HepG2 (cell line): ENCODE results near the gene DCST2. TPM values are rescaled to one million over a fixed set of nuclear protein-coding genes. Genes with fewer than 3 reads are reported as not detected.

ENCODE experiments used
- ATAC-seq: fragments of 200-7000 bp; cut with Tn5 transposase; 3 replicates; pipeline ENCODE4 v1.9.1; 2020; ENCODE audit warnings: mild to moderate bottlenecking, moderate library complexity
- BruUV-seq: library from RNA; stranded (reverse); fragments of 400-500 nt; replicated peaks from 2 replicates; lab custom pipeline; 2021; lab: Mats Ljungman, UMichigan
- CTCF ChIA-PET: fragments of 300-600 bp; formaldehyde crosslinking; extraction: SDS; loops from one replicate; lab custom pipeline; 2021; ENCODE audit warnings: low total read pairs, inconsistent platforms, low intra/inter-chr PET ratio; lab: Yijun Ruan, JAX
- POLR2A ChIA-PET: fragments of 350-600 bp; sonication (Branson Sonifier 250); formaldehyde crosslinking; loops from one replicate; lab custom pipeline; 2020; ENCODE audit warnings: antibody characterized with exemption, inconsistent platforms; lab: Yijun Ruan, JAX
- DNase-seq: peaks from one replicate; pipeline ENCODE4 v3.0.0-alpha.2; 2015; ENCODE audit warnings: low spot score
- FAIRE-seq: peaks from 3 replicates; lab custom pipeline; 2011; peaks lifted over from hg19 to GRCh38; lab: Jason Lieb, UNC
- H2AFZ ChIP-seq: one replicate; pipeline ENCODE4 v1.6.1; 2011; ENCODE audit warnings: low read length, inconsistent platforms
- H3K27ac ChIP-seq: fragments of 300-600 bp; 3 replicates; pipeline ENCODE4 v1.8.0; 2011; ENCODE audit warnings: mixed run types, mild to moderate bottlenecking, mixed read lengths, low read length, inconsistent platforms; ENCODE audit not compliant: insufficient read depth; ENCODE audit errors: extremely low read length
- H3K27me3 ChIP-seq, 2 experiments: fragments of 200-600 bp in 1 of 2; 2 replicates in 1 of 2; 3 replicates in 1 of 2; pipeline versions ENCODE4 v1.6.0 to v1.8.0; 2011; ENCODE audit warnings: low read length in 2 of 2, mild to moderate bottlenecking in 2 of 2, moderate library complexity in 2 of 2, inconsistent platforms in 1 of 2; ENCODE audit not compliant: insufficient read depth in 2 of 2, control insufficient read depth in 1 of 2
- H3K36me3 ChIP-seq, 2 experiments: fragments of 200-600 bp in 1 of 2; replicated peaks in 1 of 2; 2 replicates in 1 of 2; 3 replicates in 1 of 2; pipeline versions ENCODE4 v1.5.1 to v1.8.0; 2011; ENCODE audit warnings: low read length in 2 of 2, inconsistent platforms in 1 of 2; ENCODE audit not compliant: insufficient read depth in 2 of 2, control insufficient read depth in 1 of 2
- H3K4me1 ChIP-seq: 2 replicates; pipeline ENCODE4 v1.5.1; 2012; ENCODE audit warnings: low read length, inconsistent platforms; ENCODE audit not compliant: insufficient read depth
- H3K4me2 ChIP-seq: 2 replicates; pipeline ENCODE4 v1.6.0; 2011; ENCODE audit warnings: low read depth, low read length, inconsistent platforms
- H3K4me3 ChIP-seq, 3 experiments: fragments of 200-600 bp in 1 of 3; sonication (generic), shearing (Covaris generic) in 1 of 3; replicated peaks in 1 of 3; 2 replicates each; pipeline ENCODE4 v1.5.1; 2011 to 2016; ENCODE audit warnings: low read length in 3 of 3, inconsistent platforms in 2 of 3, low read depth in 2 of 3, mild to moderate bottlenecking in 2 of 3, control low read depth in 1 of 3, mixed read lengths in 1 of 3; ENCODE audit not compliant: insufficient read depth in 1 of 3
- H3K79me2 ChIP-seq: one replicate; pipeline ENCODE4 v1.6.1; 2011; ENCODE audit warnings: low read length, inconsistent platforms; ENCODE audit not compliant: insufficient read depth
- H3K9ac ChIP-seq: 2 replicates; pipeline ENCODE4 v1.6.0; 2011; ENCODE audit warnings: mild to moderate bottlenecking, low read depth, low read length, inconsistent platforms; ENCODE audit not compliant: insufficient read depth
- H3K9me3 ChIP-seq: 2 replicates; pipeline ENCODE4 v1.5.1; 2012; ENCODE audit warnings: mild to moderate bottlenecking, low read length
- H4K20me1 ChIP-seq: 2 replicates; pipeline ENCODE4 v1.6.0; 2011; ENCODE audit warnings: inconsistent platforms, mild to moderate bottlenecking, low read length, moderate library complexity; ENCODE audit not compliant: insufficient read depth
- CREB1 ChIP-seq, 2 experiments: fragments of 450-650 bp in 1 of 2; IDR thresholded peaks; 2 replicates each; pipeline ENCODE4 v1.6.1; 2016 to 2017; ENCODE audit warnings: control low read depth in 1 of 2, mild to moderate bottlenecking in 1 of 2, missing compliant biosample characterization in 1 of 2, missing genetic modification characterization in 1 of 2
- ERF ChIP-seq: IDR thresholded peaks from 2 replicates; pipeline ENCODE4 v1.6.1; 2018; ENCODE audit warnings: missing biosample characterization, missing genetic modification reagents
- GATAD1 ChIP-seq: IDR thresholded peaks from 2 replicates; pipeline ENCODE4 v1.6.1; 2016; ENCODE audit warnings: missing genetic modification reagents, missing compliant biosample characterization
- KDM2A ChIP-seq: sonication (generic); formaldehyde crosslinking; IDR thresholded peaks from 2 replicates; pipeline ENCODE4 v1.4.0; 2020; ENCODE audit warnings: low read depth, missing genetic modification reagents, borderline replicate concordance
- NFIC ChIP-seq: IDR thresholded peaks from 2 replicates; pipeline ENCODE4 v1.6.1; 2012; ENCODE audit warnings: mild to moderate bottlenecking, low read length, inconsistent platforms
- RELA ChIP-seq: sonication (generic); formaldehyde crosslinking; IDR thresholded peaks from 2 replicates; pipeline ENCODE4 v1.4.0; 2020; ENCODE audit warnings: missing genetic modification reagents
- TEAD2 ChIP-seq: sonication (generic); formaldehyde crosslinking; IDR thresholded peaks from 2 replicates; pipeline ENCODE4 v1.9.0; 2021; ENCODE audit warnings: missing genetic modification reagents
- ZFP37 ChIP-seq: sonication (generic); formaldehyde crosslinking; IDR thresholded peaks from 2 replicates; pipeline ENCODE4 v1.4.0; 2020; ENCODE audit warnings: missing genetic modification reagents, borderline replicate concordance
- ZFX ChIP-seq: sonication (generic); formaldehyde crosslinking; IDR thresholded peaks from 2 replicates; pipeline ENCODE4 v1.4.0; 2020; ENCODE audit warnings: mild to moderate bottlenecking, low read depth, missing genetic modification reagents, moderate library complexity
- ZKSCAN1 ChIP-seq: fragments of 150-350 bp; IDR thresholded peaks from 2 replicates; pipeline ENCODE4 v1.6.1; 2014; ENCODE audit warnings: low read length
- ZNF205 ChIP-seq: IDR thresholded peaks from 2 replicates; pipeline ENCODE4 v1.6.1; 2018; ENCODE audit warnings: missing biosample characterization, missing genetic modification reagents
- ZNF367 ChIP-seq: sonication (generic); formaldehyde crosslinking; IDR thresholded peaks from 2 replicates; pipeline ENCODE4 v1.4.0; 2020; ENCODE audit warnings: missing genetic modification reagents, borderline replicate concordance
- ZNF691 ChIP-seq: sonication (generic); formaldehyde crosslinking; IDR thresholded peaks from 2 replicates; pipeline ENCODE4 v1.4.0; 2020; ENCODE audit warnings: missing genetic modification reagents, low read depth, mild to moderate bottlenecking, borderline replicate concordance
- ZNF746 ChIP-seq: sonication (generic); formaldehyde crosslinking; IDR thresholded peaks from 2 replicates; pipeline ENCODE4 v1.8.0; 2022; ENCODE audit warnings: mild to moderate bottlenecking, missing genetic modification reagents
- ZNF883 ChIP-seq: sonication (generic); formaldehyde crosslinking; IDR thresholded peaks from 2 replicates; pipeline ENCODE4 v1.5.1; 2020; ENCODE audit warnings: mild to moderate bottlenecking, missing genetic modification reagents; ENCODE audit errors: not compliant biosample characterization
- ZSCAN5A ChIP-seq: sonication (generic); formaldehyde crosslinking; IDR thresholded peaks from 2 replicates; pipeline ENCODE4 v1.8.0; 2022; ENCODE audit warnings: mild to moderate bottlenecking, missing genetic modification reagents, borderline replicate concordance
- WGBS: methylation state at CpG from one replicate; pipeline ENCODE4 v1.1.6; 2017; ENCODE audit warnings: low lambda C conversion rate; 5-methylcytosine and 5-hydroxymethylcytosine counted together
- in situ Hi-C: cut with HindIII; loops from 2 replicates; pipeline ENCODE4 v1.10.0; 2017; ENCODE audit warnings: low pct_unique_long_range_greater_than_20kb; ENCODE audit not compliant: extremely low pct_ligation_motif_present
- intact Hi-C: fragments of 100-400 bp; cut with micrococcal nuclease; formaldehyde crosslinking; loops from one replicate; pipeline ENCODE4 v1.10.0; 2022; ENCODE audit not compliant: unreplicated experiment
- polyA plus RNA-seq, 8 experiments: library from polyadenylated mRNA; depleted of rRNA in 3 of 8; stranded (reverse) in 7 of 8; unstranded in 1 of 8; fragments of >200 nt; fragmentation: Illumina TruSeq in 4 of 8; extraction: Trizol in 4 of 8; gene quantifications; 2 replicates each; pipeline versions ENCODE4 v1.2.1 to v1.2.3, GENCODE V29; 2011 to 2016; ENCODE audit warnings: low read depth in 4 of 8, missing spikeins in 1 of 8, mixed read lengths in 1 of 8; ENCODE audit not compliant: insufficient read depth in 1 of 8
- total RNA-seq, 5 experiments: library from RNA; depleted of rRNA; stranded (reverse); fragments of >200 nt; fragmentation: Illumina TruSeq; extraction: Trizol; gene quantifications; 2 replicates each; pipeline ENCODE4 v1.2.3, GENCODE V29; 2016; ENCODE audit warnings: low read depth in 1 of 5
- TF ChIP-seq, protein P1 (sequence below): IDR thresholded peaks from 2 replicates; pipeline ENCODE4 v1.6.1; 2018; ENCODE audit warnings: missing genetic modification reagents, mild to moderate bottlenecking, missing compliant biosample characterization
- TF ChIP-seq, protein P2 (sequence below): sonication (generic); formaldehyde crosslinking; IDR thresholded peaks from 2 replicates; pipeline ENCODE4 v1.4.0; 2020; ENCODE audit warnings: missing genetic modification reagents

The DCST2 gene
- total and polyA plus RNA-seq, 2 of the 13 experiments (the other 11 are each of a cell fraction or from before 2014, with no cell fraction given) = 0.74 TPM; not detected in 1

DNA sequence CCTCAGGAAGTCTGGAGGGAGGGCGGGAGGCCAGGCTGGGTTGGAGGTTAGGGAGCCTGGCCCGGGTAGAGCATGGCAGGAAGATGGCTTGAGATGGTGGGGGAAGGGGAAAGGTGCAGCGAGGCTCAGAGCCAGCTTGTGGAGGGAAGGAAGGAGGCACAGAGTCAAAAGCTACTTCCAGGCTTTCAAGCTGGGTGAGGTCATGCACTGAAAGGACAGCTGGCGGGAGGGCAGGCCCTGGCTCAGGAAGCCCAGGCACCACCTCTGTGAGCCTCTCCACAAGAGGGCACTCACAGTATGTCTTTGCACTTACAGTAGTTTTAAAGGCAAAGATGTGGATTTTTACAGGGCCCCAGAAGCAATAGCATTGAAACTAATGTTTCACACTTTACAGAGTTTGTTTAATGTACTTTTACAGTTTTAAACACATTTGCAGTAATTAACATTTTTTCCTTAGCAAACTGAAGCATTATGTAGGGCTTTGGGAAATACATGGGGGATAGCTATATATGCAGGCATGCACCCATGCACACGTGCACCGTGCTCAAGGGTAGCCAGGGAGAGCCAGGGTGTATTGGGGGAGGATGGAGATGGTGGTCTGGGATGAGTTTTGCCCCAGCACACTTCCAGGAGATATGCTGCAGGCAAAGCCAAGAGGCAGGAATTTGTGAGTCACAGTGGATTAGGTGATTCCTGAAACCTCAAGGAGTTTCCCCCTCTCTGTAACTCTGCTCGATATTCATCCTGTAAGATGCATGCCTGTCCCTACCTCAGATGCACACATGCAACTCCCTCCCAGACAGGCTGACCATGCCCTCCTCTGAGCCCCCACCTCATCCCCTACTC is 11.5 kb upstream of the DCST2 start:
- DNase-seq (peak; percentile 79), ATAC-seq (peak; percentile 85), FAIRE-seq (peak; percentile 95)
- ChIA-PET POLR2A (interaction anchor here (0.8 to 3.2 kb wide), 6 partner anchors 18 to 128 kb away, joined by 3 to 12 read pairs (median 4); partner anchors contain the start of genes EFNA4 and KRTCAP2), CTCF (interaction anchor here (0.9 to 3.0 kb wide), 6 partner anchors 14 to 139 kb away, joined by 3 to 27 read pairs (median 4); no protein-coding TSS in a partner anchor)
- Histone ChIP-seq H3K79me2 (no peaks in the 10 kb centered on the region), H3K4me1 (peaks cover 69% of the 10 kb centered on the region), H3K9ac (no peak overlapping the region), H3K9me3 (no peaks in the 10 kb centered on the region), H3K27me3 (peaks cover 7 to 21% of the 10 kb centered on the region in 2 experiments), H3K4me2 (peak overlapping the region; percentile 23; the same call in 1 of the 2 replicates), H4K20me1 (no peaks in the 10 kb centered on the region), H3K36me3 (no peaks in the 10 kb centered on the region), H3K27ac (no peak overlapping the region), H2AFZ (no peak overlapping the region), H3K4me3 (peak overlapping the region in 1 of 3 experiments; percentile 8; a peak in 1 of 6 replicates)
- in situ Hi-C loops (no loop called here), intact Hi-C loops (loop anchor here (5.0 kb wide), 2 partner anchors 37 to 138 kb away; no protein-coding TSS in a partner anchor)
- WGBS = 52% methylated on average over 7 of the region's 7 CpGs
- no TSS peak for BruUV-seq
- TF ChIP-seq ZNF205 (CRISPR knock-in tag) = 0 out of 2 replicates have a peak, but pooled peaks have one; percentile 22
- TF ChIP-seq, protein P1, sequence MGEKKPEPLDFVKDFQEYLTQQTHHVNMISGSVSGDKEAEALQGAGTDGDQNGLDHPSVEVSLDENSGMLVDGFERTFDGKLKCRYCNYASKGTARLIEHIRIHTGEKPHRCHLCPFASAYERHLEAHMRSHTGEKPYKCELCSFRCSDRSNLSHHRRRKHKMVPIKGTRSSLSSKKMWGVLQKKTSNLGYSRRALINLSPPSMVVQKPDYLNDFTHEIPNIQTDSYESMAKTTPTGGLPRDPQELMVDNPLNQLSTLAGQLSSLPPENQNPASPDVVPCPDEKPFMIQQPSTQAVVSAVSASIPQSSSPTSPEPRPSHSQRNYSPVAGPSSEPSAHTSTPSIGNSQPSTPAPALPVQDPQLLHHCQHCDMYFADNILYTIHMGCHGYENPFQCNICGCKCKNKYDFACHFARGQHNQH (CRISPR knock-in tag) = peak; percentile 65; the same call in 1 of the 2 replicates
- peak; percentile 49 for TF ChIP-seq ZNF883
- TF ChIP-seq NFIC = no peak
- TF ChIP-seq GATAD1 (CRISPR knock-in tag) = peak; percentile 38; the same call in 1 of the 2 replicates
- TF ChIP-seq ZSCAN5A = no peak
- peak; percentile 56; the same call in 1 of the 2 replicates for TF ChIP-seq ZFX (CRISPR knock-in tag)
- no peak for TF ChIP-seq ZNF691 (CRISPR knock-in tag)
- TF ChIP-seq ZNF746 (CRISPR knock-in tag) = no peak
- TF ChIP-seq ERF (CRISPR knock-in tag) = no peak
- TF ChIP-seq CREB1 (IDR thresholded peaks at IDR 0.05) = no peak
- TF ChIP-seq CREB1 (CRISPR knock-in tag; IDR thresholded peaks at IDR 0.05) = no peak
- TF ChIP-seq, protein P2, sequence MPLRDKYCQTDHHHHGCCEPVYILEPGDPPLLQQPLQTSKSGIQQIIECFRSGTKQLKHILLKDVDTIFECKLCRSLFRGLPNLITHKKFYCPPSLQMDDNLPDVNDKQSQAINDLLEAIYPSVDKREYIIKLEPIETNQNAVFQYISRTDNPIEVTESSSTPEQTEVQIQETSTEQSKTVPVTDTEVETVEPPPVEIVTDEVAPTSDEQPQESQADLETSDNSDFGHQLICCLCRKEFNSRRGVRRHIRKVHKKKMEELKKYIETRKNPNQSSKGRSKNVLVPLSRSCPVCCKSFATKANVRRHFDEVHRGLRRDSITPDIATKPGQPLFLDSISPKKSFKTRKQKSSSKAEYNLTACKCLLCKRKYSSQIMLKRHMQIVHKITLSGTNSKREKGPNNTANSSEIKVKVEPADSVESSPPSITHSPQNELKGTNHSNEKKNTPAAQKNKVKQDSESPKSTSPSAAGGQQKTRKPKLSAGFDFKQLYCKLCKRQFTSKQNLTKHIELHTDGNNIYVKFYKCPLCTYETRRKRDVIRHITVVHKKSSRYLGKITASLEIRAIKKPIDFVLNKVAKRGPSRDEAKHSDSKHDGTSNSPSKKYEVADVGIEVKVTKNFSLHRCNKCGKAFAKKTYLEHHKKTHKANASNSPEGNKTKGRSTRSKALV (CRISPR knock-in tag) = no peak
- no peak for TF ChIP-seq ZNF367 (CRISPR knock-in tag)
- peak; percentile 23; the same call in 1 of the 2 replicates for TF ChIP-seq KDM2A (CRISPR knock-in tag)
- no peak for TF ChIP-seq ZFP37 (CRISPR knock-in tag)
- TF ChIP-seq ZKSCAN1 = no peak
- TF ChIP-seq TEAD2 (CRISPR knock-in tag) = no peak
- TF ChIP-seq RELA (CRISPR knock-in tag) = no peak
